ENCODE data around the gene HOMER3. TPM values are rescaled to one million over a fixed set of nuclear protein-coding genes. Genes with fewer than 3 reads are reported as not detected.

HOMER3 gene
- total RNA-seq, 3 donors from 2014 or later = 2.2 to 18.0 (median 6.5) TPM

- TF ChIP-seq CTCF (IDR thresholded peaks at IDR 0.05) = no peak
- intact Hi-C loops (cut with DNase I, micrococcal nuclease) = no loop called here
- no peaks in the 10 kb centered on the region for H3K36me3 ChIP-seq (ENCODE audit: low read depth)
- H3K4me1 ChIP-seq (ENCODE audit: low read depth) = no peaks in the 10 kb centered on the region
- H3K4me3 ChIP-seq = no peak overlapping the region
- ATAC-seq (no peak), DNase-seq (no peak)
- H3K9me3 ChIP-seq = no peaks in the 10 kb centered on the region
Observed at GRCh38 chr19:18951721-18952281, 10.8 kb upstream of the HOMER3 start.

- no peak for TF ChIP-seq CTCF (IDR thresholded peaks at IDR 0.05)
- ATAC-seq = no peak
- intact Hi-C loops (cut with DNase I, micrococcal nuclease) = no loop called here
- no peak overlapping the region for H3K4me3 ChIP-seq
- no peaks in the 10 kb centered on the region for H3K36me3 ChIP-seq (ENCODE audit: low read depth)
- no peaks in the 10 kb centered on the region for H3K4me1 ChIP-seq (ENCODE audit: low read depth)
- DNase-seq = no peak
- no peaks in the 10 kb centered on the region for H3K9me3 ChIP-seq
Observed at GRCh38 chr19:18949858-18950257, 8.8 kb upstream of the HOMER3 start.

DNA sequence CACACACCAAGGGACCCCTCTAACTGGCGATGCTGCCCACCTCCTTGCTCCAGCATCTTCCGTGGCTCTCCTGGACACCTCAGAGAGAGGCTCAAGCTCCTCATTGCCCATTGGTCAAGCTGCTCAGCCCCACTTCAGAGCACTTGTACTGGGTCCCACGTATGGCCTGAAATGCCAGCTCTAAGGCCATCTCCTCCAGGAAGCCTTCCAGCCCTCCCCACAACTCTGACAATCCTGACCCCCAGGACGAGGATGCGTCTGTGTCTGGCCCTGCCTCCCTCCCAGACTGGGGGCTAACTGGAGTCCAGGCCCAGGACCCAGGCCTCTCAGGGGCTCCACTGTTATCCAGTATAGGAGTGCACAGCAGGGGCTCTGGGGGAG lies 7.9 kb upstream of the HOMER3 start:
- H3K4me3 ChIP-seq = no peak overlapping the region
- no peak for TF ChIP-seq CTCF (IDR thresholded peaks at IDR 0.05)
- H3K36me3 ChIP-seq (ENCODE audit: low read depth) = no peaks in the 10 kb centered on the region
- DNase-seq (no peak), ATAC-seq (no peak)
- H3K4me1 ChIP-seq (ENCODE audit: low read depth) = no peaks in the 10 kb centered on the region
- no peaks in the 10 kb centered on the region for H3K9me3 ChIP-seq
- intact Hi-C loops (cut with DNase I, micrococcal nuclease) = no loop called here

DNA sequence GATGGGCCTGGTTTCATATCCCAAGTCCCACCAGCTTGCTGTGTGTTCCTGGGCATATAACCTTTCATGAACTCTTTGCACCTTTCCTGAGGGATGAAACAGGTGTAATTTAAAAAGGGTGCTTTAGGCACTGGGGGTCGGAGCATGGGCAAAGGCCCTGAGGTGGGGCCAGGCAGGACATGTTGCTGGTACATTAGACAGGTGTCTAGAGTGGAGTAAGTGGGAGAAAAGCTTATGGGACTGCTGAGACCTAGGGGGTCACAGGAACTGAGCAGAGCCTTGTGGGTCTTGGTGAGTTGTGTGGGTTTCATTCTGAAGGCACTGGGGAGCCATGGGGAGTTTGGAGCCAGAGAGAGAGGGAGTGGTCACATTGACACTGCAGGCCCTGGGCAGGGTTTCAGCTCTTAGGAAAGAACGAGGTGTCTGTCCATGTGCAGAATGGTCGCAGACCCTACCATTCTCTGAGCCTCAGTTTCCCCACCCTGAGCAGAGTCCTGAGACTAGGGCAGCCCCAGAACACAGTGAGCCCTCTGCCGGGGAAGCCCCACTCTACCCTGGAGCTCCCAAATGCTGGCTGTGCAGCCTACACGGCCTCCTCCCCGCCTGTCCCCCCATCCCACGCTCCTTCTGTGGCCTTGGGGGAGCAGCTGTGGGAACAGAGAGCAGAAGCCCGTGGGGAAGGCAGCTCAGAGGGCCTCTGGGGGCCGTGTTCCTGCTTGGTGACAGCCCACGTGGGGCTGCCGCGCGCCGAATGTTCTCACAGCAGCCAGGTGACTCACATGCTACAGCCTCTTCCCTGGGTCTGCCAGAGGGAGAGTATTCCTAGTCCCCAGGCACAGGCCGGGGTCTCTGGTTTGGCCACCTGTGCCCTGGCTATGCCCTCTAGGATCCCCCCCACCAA lies 7.3 kb upstream of the HOMER3 start:
- no peak for TF ChIP-seq CTCF (IDR thresholded peaks at IDR 0.05)
- H3K9me3 ChIP-seq = no peaks in the 10 kb centered on the region
- no peak overlapping the region for H3K4me3 ChIP-seq
- intact Hi-C loops (cut with DNase I, micrococcal nuclease) = no loop called here
- ATAC-seq (no peak), DNase-seq (no peak)
- H3K4me1 ChIP-seq (ENCODE audit: low read depth) = no peaks in the 10 kb centered on the region
- no peaks in the 10 kb centered on the region for H3K36me3 ChIP-seq (ENCODE audit: low read depth)

DNA sequence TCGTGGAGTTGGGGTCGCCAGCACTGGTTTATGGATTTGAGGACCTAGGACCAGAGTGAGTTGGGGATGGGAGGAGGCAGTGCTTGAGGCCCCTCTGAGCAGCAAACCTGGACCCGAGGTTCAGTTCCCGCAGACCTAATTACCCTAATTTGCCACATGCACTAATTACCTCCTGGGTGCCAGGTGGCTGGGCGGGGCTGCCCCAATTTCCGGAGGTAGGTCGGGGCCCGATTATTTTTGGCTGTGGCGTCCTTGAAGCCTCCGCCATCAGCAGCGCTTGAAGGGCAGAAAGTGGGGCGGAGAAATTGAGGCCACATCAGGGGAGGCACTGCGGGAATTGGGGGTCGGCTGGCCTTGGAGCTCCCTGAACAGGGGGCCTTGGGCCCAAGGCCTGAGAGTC lies 5.9 kb upstream of the HOMER3 start:
- intact Hi-C loops (cut with DNase I, micrococcal nuclease) = no loop called here
- no peak for DNase-seq
- no peak for TF ChIP-seq CTCF (IDR thresholded peaks at IDR 0.05)
- no peak overlapping the region for H3K4me3 ChIP-seq
- H3K9me3 ChIP-seq = no peaks in the 10 kb centered on the region
- H3K36me3 ChIP-seq (ENCODE audit: low read depth) = no peaks in the 10 kb centered on the region
- no peak for ATAC-seq
- H3K4me1 ChIP-seq (ENCODE audit: low read depth) = no peaks in the 10 kb centered on the region

Data from mucosa of descending colon (tissue), 3 donors.